ENCODE measurements around the gene VAPA. TPM values are rescaled to one million over a fixed set of nuclear protein-coding genes. Genes with fewer than 3 reads are reported as not detected.

Gene VAPA
- total RNA-seq, 1 donor from 2014 or later, result 139 TPM

DNA sequence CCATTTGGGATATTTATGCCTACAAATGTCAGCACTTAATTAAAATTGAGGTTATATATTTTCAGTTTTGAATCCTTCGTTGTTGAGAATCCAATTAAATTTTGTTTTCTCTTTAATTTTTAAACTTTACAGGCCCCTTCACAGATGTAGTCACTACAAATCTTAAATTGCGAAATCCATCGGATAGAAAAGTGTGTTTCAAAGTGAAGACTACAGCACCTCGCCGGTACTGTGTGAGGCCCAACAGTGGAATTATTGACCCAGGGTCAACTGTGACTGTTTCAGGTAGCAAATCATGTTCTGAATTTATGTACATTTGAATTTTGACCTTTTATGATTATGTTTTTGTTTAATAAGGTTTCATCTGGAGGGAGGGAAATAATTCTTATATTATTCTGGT lies 17.9 kb downstream of the VAPA start:
- intact Hi-C loops (cut with micrococcal nuclease), result no loop called here

DNA sequence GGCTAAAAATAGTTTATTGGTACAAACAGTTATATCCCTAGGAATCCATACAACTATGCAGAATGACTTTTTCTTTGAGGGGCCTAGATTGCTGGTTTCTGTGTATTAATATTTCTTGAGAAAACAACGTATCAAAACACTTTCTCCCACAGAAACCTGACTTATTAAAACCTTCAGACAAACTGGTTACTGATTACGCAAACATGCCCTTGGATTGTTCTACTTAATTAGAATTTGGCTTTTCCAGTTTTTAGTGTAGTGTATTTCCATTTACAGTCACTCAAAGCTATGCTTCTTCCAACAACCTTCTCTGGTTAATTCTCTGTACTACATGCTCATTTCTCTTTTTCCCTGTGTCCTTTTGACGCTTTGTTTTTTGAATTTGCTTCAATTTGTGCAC lies 20.0 kb downstream of the VAPA start:
- intact Hi-C loops (cut with micrococcal nuclease), result no loop called here

DNA sequence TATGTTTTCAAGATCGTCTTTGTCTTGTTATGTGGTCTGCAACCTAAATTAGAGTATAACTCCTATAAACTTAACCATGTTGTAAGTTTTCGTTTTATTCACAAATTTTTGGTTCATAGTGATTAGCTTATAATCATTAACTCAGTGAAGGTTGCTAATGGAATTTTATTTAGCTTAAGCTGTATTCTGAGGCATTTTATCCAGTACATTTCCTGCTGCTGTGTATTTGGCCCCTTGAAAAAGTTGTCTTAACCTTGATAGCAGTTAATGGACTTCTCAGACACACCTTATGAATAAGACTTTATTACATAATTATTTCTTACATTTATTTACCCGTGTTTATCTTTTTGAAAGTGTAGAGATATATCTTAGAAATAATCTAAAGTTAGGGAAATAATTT lies 20.5 kb downstream of the VAPA start:
- intact Hi-C loops (cut with micrococcal nuclease), result no loop called here

- intact Hi-C loops (cut with micrococcal nuclease), result no loop called here
These were observed 27.3 kb downstream of the VAPA start for GRCh38 chr18:9941103-9941502.

GRCh38 chr18:9941660-9942059 lies 27.8 kb downstream of the VAPA start:
- intact Hi-C loops (cut with micrococcal nuclease), result no loop called here

DNA sequence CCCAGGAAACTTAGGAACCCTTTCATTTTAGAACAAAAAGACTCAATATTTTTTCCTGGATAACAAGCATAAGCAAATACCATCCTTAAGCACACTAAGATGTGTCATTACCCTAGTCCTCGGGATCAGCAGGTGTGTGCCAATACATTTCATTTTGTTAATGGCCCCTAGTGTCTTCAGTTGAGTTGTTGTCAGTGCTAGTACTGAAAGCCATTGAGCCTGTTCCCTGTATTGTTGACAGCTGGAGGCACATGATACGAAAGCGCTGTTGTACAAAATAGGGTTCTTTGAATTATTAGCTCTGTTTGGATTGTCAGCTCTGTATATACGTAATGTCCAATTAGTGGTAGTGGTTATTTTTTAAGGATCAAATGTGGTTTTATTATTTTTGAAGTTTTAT lies 29.5 kb downstream of the VAPA start:
- intact Hi-C loops (cut with micrococcal nuclease), result no loop called here

DNA sequence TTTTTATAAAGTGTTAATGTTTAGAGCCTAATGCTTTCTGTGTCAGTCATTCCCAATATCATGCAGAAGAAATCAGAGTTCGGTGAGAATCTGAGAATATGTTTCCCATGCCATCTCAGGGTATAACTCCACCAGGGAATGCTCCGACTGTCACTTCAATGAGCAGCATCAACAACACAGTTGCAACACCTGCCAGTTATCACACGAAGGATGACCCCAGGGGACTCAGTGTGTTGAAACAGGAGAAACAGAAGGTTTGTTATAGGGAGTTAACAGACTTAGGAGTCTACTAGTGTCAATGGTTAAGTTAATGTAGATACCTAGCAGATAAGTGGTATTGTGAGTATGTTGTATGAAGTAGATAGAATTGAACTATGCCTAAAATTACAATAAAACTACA lies 31.0 kb downstream of the VAPA start:
- intact Hi-C loops (cut with micrococcal nuclease), result no loop called here

GRCh38 chr18:9946831-9947230 lies 33.0 kb downstream of the VAPA start:
- intact Hi-C loops (cut with micrococcal nuclease), result no loop called here

DNA sequence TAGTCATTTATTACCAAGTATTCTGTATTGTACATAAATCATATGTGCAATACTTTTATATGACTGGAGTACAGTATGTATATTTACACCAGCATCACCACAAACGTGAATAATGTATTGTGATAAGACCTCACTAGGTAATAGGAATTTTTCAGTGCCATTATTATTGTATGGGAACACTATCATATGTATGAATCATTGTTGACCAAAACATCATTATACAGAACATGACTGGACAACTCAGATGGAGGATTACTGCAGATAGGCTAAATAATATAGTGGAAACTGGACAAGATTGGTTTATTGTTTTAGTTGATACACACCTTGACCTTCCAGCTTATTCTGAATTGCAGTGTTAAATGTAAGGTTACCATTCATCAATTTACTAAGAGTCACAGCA lies 33.4 kb downstream of the VAPA start:
- intact Hi-C loops (cut with micrococcal nuclease), result no loop called here

DNA sequence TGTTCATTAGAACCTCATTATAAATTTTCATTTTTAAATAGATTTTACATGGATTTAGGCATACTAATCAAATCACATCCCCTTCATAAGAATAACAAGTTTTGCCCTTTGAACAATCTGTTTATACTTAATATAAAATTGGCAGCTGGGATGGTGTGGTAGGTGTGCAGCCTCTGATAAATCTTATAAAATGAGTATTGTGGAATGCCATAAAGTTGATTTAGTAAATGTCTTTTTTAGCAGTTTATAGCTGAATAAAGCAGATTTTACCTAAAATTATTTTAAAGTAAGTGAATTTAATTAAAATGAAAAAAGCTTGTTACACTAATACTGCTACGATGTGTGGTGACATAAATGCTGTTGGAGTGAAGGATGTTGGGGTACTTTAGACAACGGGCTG lies 35.5 kb downstream of the VAPA start:
- intact Hi-C loops (cut with micrococcal nuclease), result no loop called here

- intact Hi-C loops (cut with micrococcal nuclease), result loop anchor here (2.0 to 5.0 kb wide), 2 partner anchors 35 to 338 kb away; partner anchors contain the start of genes PPP4R1 and VAPA
These were observed 36.0 kb downstream of the VAPA start for GRCh38 chr18:9949861-9950260.

- intact Hi-C loops (cut with micrococcal nuclease), result loop anchor here (2.0 to 5.0 kb wide), 2 partner anchors 36 to 338 kb away; partner anchors contain the start of genes PPP4R1 and VAPA
These were observed 36.6 kb downstream of the VAPA start for GRCh38 chr18:9950289-9951016.

- intact Hi-C loops (cut with micrococcal nuclease), result loop anchor here (2.0 to 5.0 kb wide), 2 partner anchors 36 to 339 kb away; partner anchors contain the start of genes PPP4R1 and VAPA
These were observed 37.4 kb downstream of the VAPA start for GRCh38 chr18:9951022-9951859.

GRCh38 chr18:9952633-9953416 lies 39.0 kb downstream of the VAPA start:
- intact Hi-C loops (cut with micrococcal nuclease), result loop anchor here (5.0 kb wide), 1 partner anchor 341 kb away; the partner anchor contains the start of gene PPP4R1

DNA sequence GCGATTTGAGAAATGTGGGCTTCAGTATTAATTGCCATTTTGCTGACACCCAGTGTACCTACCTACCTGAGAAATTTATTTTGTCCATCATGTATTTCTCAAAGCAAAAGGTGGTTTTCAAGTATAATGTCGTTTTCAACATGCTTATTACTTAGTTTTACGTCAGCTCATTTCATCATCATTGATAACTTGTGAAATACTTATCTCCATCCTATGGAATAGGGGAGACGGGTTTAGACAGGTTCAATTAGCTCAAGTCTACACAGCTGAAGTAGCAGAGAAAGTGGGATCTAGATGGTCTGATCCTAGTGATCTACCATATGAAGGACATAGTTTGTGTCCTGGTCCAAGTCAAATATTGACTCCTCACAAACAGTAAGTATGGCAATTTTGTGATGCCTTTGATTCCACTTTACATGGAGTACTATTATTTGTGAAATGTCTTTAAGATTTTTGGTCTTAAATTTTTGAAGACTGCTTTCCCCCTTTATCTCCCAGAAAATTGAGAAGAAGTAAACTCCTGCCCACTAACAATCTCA lies 45.1 kb downstream of the VAPA start:
- intact Hi-C loops (cut with micrococcal nuclease), result no loop called here

DNA sequence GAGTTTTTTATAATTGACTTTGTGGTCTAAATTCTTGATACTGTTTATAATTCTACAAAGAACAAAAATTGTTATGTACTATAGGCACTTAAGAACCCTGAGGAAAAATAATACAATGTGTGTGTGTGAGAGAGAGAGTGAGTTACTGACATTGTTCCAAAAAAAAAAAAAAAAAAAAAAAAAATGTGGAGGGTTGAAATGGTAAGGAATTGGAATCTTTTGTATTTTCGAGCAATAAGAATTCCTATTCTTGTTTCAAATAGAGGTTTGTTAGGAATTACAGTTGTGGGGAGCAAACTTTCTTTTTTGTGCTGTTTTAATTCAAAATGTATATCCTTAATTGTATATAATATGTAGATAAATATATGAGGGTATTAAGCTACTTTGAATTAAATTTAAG lies 45.7 kb downstream of the VAPA start:
- intact Hi-C loops (cut with micrococcal nuclease), result no loop called here

DNA sequence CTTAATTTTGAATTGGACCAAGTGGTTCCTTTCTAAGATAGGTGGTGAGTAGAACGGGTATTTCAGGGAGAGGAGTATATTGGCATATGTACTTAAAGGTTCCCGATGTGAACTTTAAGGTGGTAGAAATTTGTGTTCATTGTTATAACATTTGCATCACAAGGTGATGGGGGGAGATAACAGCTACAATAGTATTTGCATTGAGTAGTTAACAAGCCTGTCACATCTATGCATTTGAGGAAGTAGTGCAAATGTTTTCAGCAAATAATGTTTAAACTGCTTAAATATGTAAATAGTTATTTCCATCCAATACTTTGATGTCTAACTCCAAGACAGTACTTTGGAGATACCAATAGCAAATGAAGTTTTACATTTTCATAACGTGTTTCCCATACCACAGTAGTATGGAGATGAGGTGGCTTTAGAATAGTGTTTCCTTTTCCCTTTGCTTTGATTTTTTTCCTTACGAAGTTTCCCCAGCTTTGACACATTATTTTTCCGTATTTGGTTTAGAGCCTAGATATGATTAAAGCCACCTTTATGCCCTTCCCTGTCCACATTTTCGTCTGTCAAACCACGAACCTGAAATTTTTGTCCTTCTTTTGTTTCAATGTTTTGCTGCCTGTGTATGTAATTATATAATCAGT lies 46.6 kb downstream of the VAPA start:
- intact Hi-C loops (cut with micrococcal nuclease), result no loop called here

DNA sequence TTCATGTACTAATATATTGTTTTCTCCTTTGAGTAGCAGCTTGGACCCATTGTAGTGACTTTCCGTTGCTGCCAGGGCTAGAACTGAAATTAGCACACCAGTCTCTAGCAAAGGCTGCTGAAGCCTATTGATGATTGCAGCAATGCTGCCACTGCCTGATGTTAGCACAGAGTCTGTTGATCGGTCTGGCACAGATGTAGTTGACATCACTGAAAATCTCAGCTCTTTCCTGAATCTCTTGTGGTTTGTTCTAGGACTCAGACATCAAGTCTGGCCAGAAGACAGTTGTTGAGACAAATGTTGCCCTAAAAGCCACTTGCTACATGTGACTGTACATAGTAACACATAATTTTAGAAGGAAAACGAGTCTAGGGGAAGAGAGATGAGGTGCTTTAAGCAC lies 47.2 kb downstream of the VAPA start:
- intact Hi-C loops (cut with micrococcal nuclease), result no loop called here

- intact Hi-C loops (cut with micrococcal nuclease), result no loop called here
These were observed 52.2 kb downstream of the VAPA start for GRCh38 chr18:9965711-9966624.

Data from T-helper 1 cell treated with Interleukin-12 subunit alpha and Interleukin-12 subunit beta and Interleukin-4 antibody, amounts not matched to agents 30 ng/mL and 1 ng/mL, for 36 hours (primary cell).